Spleen (tissue), 7 donors: ENCODE results near the gene TRERF1.

Experiments
- POLR2A ChIP-seq, 3 donors: fragments of 450-650 bp; IDR thresholded peaks; one replicate each; pipeline ENCODE4 v1.5.1; 2017; ENCODE audit warnings: antibody characterized with exemption in 3 of 3, mild to moderate bottlenecking in 1 of 3
- POLR2AphosphoS5 ChIP-seq, 3 donors: sonication (generic); formaldehyde crosslinking; IDR thresholded peaks; one replicate each; pipeline ENCODE4 v1.5.1; 2017; ENCODE audit warnings: antibody characterized with exemption in 3 of 3
- TF ChIP-seq, protein P1 (sequence below), 11 experiments: fragments of 200-600 bp in 7 of 11; fragments of 450-650 bp in 4 of 11; sonication (generic) in 4 of 11; IDR thresholded peaks in 8 of 11; conservative IDR thresholded peaks in 3 of 11; 1 replicate in 7 of 11; 2 replicates in 4 of 11; pipeline versions ENCODE4 v1.4.0 to v1.8.0; 2016 to 2021; ENCODE audit warnings: antibody characterized with exemption in 11 of 11, inconsistent platforms in 4 of 11, mild to moderate bottlenecking in 1 of 11
- donor health status: DM: no; HTN: no; CAD: no; lungs with moderate emphysema.
- donor health status: DM: no; HTN: no; CAD: no.
- donor health status: DM: no; HTN: no; CAD: no.

DNA sequence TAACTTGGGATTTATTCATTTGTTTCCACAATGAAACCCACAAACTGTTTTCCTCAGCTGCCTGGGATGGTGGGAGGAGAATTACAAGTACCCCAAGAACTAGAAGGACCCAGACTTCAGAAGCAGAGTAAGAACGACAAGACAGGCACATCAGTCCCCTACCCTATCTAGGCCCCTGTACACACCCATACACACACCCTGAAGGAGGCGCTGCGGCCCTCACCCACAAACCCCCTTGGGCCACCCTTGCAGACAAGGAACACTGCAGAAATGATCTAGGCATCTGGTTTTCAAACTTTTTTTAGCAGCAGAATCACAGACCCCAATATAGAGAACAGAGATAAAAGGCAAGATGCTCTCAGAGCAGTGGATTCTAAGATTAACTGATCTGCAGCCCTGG is 55.0 kb downstream of the TRERF1 start:
- TF ChIP-seq, protein P1, sequence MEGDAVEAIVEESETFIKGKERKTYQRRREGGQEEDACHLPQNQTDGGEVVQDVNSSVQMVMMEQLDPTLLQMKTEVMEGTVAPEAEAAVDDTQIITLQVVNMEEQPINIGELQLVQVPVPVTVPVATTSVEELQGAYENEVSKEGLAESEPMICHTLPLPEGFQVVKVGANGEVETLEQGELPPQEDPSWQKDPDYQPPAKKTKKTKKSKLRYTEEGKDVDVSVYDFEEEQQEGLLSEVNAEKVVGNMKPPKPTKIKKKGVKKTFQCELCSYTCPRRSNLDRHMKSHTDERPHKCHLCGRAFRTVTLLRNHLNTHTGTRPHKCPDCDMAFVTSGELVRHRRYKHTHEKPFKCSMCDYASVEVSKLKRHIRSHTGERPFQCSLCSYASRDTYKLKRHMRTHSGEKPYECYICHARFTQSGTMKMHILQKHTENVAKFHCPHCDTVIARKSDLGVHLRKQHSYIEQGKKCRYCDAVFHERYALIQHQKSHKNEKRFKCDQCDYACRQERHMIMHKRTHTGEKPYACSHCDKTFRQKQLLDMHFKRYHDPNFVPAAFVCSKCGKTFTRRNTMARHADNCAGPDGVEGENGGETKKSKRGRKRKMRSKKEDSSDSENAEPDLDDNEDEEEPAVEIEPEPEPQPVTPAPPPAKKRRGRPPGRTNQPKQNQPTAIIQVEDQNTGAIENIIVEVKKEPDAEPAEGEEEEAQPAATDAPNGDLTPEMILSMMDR (IDR thresholded peaks at IDR 0.05 in 8 of 11, conservative IDR thresholded peaks at IDR 0.05 in 3 of 11) = no peak
- TF ChIP-seq POLR2A (IDR thresholded peaks at IDR 0.05) = no peak
- no peak for TF ChIP-seq POLR2AphosphoS5 (IDR thresholded peaks at IDR 0.05)
